ENCODE data around the gene IGSF5.

Gene IGSF5

DNA sequence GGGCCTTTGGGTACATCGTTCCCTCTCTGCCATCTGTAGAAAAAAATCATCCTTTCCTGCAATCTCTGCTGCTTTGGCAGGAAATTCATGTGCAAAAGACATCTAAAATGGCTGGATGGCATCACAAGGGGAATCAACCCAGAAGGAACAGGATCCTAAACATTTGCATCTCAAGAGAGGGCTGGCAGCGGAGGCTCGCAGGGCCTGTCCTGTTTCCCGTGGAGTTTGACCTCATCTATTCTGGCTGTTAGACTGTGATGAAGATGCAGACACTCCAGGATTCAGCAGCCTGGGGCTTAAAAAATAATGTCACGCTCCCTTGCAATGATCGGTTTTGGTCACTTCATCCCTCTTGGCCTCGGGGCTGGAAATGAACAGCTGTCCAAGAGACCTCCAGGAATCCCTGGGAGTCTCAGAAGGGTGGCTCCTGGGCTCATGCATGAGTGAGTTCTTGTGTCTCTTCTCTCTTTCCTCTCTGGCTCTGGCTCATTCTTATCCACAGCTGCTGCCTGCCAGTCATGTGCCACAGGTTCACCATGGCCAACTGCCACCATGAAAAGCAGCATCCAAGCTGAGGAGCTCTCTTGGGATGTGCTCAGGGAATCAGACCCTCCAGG is 106.1 kb downstream of the IGSF5 start:
- DNase-seq: no peak
- no peaks in the 10 kb centered on the region for H3K27me3 ChIP-seq (ENCODE audit: insufficient read depth, low read depth, severe bottlenecking)
- no peaks in the 10 kb centered on the region for H3K36me3 ChIP-seq
- no peak for TF ChIP-seq CTCF (IDR thresholded peaks at IDR 0.05; ENCODE audit: low read depth, low read length)
- H3K4me3 ChIP-seq (ENCODE audit: low read depth, low read length): no peak overlapping the region
- no peaks in the 10 kb centered on the region for H3K9me3 ChIP-seq (ENCODE audit: severe bottlenecking)
- H3K27ac ChIP-seq: no peak overlapping the region
